Measurements from ENCODE around the gene CLK4.

The CLK4 gene

DNA sequence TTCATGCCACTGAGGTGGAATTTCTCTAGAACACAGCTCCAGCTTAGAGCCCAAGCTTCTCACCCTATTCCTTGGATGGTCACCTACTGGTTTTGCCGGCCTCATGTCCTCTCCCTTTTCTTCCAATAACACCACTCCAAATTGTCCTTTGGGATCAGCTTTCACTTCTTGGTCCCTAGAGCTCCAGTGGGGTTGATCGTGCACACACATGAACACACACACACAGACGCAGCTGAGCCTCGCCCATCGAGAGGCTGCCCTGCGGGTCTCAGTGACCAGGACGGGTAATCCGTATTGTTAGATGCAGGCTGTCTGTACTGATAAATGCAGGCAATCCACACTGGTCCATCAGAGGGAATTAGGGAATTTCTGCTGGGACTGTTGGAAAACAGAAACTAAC, 43.6 kb downstream of the CLK4 start:
- no peak for DNase-seq

DNA sequence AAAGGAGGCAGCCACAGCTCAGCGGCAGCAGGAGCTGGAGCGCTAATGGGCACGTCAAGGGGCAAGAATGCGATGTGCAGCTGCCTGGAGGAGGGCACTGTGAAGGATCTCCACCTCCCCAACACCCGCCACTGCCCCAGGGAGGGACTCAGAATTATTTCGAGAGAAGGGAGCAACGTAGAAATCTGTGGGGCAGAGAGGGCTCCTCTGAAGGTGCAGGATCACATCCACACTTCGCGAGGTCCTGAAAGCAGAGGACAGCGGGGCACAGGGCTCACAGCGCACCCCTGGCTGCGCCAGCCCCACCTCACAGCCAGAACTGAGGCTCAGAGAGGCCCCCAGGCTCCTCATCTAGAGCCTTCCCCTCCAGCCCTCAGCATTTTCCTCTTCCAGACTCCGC, 44.6 kb downstream of the CLK4 start:
- no peak for DNase-seq

DNA sequence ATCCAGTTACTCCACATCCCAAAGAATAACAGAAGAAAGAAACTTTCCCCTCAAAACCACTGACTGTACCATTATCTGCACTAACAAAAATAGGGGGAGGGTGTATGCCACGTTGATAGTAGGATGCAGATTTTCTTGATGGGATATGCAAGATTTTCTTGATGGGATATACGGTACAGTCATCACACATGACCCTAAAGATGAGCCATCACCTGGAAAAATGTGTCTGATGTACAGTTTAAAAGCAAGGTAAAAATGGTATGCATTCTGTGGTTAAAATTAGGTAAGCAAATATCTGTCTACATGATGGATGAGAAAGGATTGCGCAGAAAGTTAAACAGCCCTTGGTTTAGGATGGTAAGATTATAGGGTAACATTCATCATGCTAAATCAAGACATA, 45.2 kb downstream of the CLK4 start:
- no peak for DNase-seq

DNA sequence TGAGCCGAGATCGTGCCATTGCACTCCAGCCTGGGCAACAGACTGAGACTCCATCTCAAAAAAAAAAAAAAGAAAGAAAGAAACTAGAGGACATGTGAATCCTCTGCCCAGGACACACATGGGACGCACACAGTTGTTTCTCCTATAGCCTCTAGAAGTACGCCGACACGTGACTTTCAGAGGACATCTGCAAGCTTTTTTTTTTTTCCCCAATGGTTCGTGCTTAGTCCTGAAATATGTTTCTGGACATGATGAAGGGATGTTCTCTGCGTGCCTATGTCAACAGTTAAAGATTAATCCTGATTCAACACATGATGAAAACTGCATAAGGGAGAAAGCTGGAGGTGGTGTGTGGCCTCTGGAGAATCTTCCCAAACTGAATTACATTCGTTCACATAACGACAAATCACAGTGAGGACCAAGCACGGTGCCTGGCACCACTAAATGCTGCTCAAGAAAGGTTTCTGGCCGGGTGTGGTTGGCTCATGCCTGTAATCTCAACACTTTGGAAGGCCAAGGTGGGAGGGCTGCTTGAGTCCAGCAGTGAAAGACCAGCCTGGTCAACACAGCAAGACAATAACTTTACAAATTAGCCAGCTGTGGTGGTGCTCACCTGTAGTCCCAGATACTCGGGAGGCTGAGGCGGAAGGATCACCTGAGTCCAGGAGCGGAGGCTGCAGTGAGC, 46.4 kb downstream of the CLK4 start:
- no peak for DNase-seq

DNA sequence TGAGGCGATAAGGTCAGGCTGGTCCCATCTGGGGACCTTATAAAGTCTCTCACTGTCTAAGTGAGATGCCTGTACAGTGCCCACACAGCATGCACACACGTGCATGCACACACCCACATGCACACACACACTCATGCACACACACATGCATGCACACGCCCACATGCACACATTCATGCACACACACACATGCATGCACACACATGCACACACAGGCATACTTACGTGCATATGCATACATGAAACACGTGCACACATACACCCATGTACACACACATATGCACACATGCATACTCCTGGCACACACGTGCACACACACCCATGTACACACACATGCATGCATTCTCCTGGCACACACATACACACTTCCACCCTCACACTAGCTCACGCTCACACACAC, 48.9 kb downstream of the CLK4 start:
- no peak for DNase-seq

DNA sequence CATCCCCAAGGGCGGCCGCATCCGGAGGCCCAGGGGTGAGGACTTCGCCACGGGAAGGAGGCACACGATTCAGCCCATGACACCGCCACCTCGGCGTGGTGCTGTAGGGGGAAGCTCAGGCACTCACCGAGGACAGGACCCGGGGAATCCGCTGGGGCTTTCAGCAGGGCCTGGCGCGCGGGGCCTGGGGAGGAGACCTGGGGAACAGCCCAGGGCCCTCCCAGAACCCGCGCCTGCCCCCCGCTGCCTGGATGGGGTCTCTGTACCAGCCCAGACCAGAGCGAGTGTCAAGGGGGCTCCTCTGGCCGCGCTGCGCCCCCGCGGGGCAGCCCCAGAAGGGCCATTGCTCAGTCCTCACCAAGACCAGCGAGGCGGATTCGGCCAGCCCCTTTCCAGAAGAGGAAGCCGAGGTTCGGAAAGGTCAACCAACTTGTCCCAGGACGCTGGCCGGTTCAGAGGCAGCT, 49.4 kb downstream of the CLK4 start:
- DNase-seq, result no peak

DNA sequence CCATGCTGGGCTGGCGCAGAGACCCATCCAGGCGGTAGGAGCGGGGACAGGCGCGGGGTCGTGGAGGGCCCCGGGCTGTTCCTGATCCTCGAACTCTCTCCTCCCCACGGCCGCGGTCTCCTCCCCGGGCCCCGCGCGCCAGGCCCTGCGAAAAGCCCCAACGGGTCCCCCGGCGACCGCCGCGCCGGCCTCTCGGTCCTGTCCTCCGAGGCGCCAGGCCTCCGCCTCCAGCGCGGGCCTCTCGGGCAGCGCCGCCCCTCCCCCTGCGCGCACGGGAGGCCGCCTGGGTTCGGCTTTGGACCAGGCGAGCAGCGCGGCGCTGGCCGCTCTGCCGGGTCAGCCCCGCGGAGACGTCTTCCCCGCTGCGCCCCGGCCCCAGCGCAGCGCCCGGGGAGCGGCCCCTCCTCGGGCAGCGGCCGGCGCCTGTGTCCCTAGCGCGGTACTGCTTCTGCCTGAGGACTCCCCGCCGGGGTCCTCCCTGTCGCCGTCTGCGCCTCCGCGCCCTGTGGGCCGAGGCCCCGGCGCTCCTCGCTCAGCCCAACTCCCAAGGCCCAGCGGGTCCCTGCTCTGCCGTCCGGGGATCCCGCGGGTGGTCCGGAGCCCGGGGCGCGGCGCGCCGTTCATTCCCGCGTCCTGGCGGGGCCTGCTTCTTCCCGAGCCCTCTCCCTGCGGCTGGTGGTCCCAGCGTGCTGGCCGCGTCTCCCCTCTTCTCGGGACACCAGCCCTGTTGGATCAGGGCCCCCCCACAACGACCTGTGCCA, 50.1 kb downstream of the CLK4 start:
- no peak for DNase-seq

DNA sequence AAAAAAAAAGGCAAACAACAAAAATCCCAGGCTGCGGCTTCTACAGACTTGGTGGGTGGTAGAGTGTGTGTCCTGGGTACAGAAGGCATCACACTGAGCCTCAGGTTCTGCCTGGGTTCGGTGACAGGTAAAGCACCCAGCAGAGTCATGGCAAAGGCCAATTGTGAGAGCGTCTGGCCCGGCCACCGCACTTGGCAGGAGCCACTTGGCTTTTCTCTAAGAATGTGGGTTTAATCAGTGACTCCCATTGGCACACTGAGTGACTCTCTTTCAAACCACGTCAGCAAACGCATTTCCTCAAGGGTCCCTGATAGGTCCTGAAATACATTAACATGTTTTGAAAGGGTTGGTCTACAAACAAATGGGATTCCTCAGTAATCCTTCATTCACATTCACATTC, 53.6 kb downstream of the CLK4 start:
- no peak for DNase-seq

DNA sequence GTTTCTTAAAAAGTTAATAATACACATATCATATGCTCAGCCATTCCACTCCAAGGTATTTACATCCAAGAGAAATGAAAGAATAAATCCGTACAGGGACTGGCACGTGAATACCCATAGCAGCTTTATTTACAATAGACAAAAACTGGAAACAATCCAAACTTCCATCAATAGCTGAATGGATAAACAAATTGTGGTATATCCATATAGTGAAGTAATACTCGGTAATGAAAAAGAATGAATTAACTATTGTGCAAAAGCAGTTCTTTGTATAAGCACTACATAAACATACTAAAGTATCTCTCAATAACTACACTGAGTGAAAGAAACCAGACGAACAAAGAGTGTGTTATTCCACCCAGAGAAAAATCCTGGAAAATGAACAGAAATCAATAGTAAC, 54.2 kb downstream of the CLK4 start:
- no peak for DNase-seq

DNA sequence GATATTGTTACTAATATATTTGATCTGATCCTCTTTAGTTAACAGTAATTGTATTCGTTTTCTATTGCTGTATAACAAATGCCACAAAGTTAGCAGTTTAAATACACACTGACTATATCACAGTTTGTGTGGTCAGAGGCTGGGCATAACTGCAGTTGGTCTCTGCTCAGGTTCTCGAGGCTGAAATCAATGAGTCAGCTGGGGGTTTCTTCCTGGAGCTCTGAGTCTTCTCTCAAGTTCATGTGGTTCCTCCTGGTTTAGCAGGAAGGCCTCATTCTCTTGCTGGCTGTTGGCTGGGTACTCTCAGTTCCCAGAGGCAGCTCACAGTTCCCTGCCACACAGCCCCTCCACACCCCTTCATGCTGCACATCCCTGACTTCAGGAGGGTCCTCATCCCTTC, 57.4 kb downstream of the CLK4 start:
- DNase-seq, result no peak

DNA sequence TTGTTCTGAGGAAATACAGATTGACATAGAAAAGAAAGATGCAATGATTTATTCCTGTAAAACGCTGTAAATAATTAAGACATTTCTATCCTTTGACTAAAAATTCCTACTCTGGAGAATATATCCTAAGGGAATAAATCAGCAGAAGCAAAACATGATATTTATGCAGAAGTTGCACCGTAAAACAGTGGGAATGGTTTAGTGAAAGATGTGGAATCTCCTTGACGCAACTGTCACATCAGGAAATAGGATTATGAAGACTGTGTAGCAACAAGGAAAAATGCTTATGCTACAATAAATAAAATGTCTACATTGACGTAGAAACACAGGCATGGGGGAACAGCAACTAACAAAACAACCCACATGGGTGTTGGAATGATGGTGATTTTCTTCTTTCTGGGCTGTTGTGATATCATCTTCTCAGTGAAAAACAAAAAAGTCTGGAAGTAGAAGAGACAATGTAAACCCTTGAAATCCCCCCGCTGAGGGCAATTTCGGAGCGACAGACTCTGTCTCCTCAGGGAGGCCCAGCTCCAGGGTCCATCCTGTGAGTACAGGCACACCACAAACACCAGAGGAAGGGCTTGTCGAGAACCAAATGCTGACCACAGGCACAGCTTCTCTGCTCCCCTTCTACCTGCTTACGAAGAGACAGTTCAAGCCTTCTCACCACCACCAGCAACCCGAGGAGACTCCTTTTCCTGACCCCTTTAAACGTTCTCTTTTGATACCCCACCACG, 61.9 kb downstream of the CLK4 start:
- no peak for DNase-seq

DNA sequence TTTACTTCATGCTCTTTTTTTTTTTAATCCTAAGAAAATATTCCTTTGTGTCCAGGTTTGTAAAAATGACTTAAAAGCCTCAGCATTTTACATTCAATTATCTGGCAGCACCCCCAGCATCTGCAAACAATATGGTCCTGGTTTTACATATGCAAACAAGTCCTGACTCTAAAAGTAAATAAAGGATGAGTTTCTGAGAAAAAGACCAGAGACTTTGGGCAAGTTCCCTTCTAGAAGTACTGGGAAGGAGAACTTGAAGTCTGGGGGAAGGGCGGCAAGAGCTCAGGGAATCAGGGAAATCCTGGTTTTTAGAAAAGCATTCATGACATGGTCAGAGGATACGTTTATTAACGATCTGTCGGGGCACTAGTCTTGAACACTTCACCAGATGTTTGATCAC, 62.5 kb downstream of the CLK4 start:
- no peak for DNase-seq

DNA sequence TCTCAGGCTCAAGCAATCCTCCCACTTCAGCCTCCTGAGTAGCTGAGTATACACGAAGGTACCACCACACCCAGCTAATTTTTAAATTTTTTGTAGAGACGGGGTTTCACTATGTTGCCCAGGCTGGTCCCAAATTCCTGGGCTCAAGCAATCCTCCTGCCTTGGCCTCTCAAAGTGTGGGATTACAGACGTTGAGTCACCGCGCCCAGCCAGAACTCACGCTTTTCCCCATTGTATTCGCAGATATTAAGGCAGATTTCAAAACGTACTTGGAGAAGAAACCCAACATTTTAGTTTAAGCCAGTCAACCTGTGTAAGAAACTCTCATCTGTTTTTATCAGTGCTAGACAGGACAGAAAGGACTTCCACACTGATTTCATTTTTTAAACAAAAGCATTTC, 63.2 kb downstream of the CLK4 start:
- DNase-seq, result no peak

DNA sequence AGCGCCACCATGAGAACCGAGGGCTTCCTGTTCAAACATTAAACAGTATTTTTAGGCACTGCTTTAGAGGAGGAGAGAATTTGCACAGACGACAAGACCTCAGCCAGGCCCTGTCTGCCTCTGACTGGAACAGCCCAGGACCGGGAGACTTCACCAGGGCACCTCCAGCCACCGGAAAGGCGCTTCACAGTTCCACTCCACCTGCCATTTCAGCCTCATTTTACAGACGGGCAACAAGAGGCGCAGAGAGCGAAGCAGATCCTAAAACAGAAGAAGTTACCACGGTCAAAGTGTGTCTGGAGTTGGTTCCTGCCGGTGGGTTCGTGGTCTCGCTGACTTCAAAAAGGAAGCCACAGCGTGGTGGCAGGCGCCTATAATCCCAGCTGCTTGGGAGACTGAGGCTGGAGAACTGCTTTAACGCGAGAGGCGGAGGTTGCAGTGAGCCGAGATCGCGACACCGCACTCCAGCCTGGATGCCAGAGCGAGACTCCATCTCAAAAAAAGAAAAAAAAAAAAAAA, 65.0 kb downstream of the CLK4 start:
- no peak for DNase-seq

DNA sequence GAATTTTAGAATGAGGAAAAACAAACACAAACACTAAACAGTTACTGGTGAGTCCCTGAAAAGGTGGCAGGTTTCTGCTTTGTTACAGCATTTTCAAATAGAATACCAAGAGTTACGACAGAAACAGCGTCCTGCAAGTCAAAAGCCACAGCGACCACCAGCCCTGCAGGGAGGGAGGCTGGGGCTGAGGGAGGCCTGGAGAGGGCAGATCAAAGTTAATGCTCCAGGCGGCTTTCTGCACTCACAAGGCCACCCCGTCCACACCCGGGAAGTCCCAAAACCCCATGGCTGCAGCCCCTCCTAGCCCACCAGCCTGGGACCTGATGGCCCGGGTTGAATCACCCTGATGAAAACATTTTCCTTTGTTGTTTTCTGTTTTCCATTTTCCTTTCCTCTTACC, 65.9 kb downstream of the CLK4 start:
- DNase-seq, result no peak

DNA sequence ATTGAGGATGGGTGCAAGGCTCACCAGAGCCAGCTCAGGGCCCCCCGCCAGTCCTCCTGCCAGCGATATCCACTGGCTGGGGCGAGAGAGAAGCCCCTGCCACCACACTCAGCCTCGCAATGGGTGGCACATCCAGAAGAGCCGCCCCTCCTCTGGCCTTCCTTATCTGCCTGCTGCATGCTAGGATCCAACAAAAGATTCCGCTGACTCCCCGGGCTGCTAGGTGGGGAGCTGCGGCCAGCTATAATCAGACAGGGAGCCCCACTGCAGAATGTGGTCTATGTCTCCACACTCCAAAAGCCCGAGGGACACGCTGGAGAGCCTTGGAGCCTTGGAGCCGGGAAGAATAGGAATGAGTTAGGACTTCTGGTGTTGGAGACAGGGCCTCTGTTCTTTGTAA, 69.4 kb downstream of the CLK4 start:
- no peak for DNase-seq

DNA sequence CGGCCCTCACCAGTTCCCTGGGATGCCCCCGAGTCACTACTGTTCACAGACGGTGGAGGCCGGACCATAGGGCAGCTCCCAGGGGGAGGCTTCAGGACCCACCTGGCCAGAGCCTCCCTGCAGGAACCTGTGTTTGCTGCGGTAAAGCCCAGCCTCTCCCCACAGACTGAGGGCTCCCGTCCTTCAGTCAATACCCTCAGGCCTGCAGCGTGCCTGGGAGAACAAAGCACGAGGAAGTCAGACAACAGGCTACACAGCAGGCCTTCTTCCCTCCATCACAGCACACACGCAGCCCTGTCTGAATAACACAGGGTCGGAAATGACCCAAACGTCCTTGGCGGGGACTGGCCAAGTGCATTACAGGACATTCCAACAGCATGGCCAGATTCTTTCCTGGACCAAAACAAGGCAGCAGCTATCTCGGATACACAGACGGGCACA, 71.1 kb downstream of the CLK4 start:
- no peak for DNase-seq

DNA sequence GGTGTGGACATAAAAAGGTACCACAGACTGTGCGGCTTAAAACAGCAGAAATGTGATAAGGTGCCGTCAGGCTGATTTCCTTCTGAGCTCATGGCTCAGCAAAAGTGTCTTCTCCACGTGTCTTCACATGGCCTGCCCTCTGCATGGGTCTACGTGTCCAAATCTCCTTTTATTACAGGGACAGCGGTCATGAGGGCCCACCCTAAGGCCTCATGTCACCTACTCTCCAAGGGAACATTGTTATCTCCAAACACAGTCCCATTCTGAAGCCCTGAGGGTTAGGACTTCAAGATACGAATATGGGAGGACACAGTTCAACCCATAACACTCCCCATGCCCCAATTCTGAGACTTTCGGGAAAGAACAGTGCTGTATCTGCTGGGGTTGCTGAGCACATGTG, 71.8 kb downstream of the CLK4 start:
- DNase-seq, result no peak

DNA sequence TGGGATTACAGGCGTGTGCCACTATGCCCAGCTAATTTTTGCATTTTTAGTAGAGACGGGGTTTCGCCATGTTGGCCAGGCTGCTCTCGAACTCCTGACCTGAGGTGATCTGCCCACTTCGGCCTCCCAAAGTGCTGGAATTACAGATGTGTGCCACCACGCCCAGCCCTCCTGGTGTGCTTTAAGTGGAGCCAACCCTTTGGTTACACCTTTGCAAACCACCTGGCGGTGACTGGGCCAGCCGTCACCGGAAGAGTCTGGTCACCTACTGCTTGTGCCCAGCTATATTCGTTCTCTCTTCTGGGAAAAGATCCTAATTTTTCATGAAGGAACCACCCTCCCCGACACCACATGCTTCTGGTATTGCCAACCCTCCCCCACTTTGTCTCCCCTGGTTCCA, 72.5 kb downstream of the CLK4 start:
- DNase-seq, result no peak

DNA sequence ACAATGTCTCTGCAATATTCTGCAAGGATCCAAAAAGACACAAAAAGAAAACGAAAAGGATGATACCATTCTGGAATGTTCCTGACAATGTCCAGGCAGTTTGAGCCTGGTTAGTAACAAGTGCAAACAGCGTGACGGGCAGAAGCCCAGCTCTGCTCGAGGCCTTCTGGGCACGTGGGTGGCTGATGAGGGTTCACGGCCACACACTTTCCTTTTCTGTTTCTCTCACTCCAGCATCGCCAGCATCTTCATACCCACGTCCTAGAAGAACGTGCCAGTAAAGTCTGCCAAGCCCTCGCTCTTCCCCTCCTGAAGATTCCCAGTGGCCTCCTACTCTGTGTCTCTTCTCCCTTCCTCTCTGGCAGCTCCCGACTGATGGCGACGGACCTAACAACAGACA, 73.3 kb downstream of the CLK4 start:
- DNase-seq, result no peak

Measured in CD4-positive, alpha-beta T cell treated with Interleukin-4 for 4 hours (primary cell).